ENCODE data around the gene GLCE. TPM values are rescaled to one million over a fixed set of nuclear protein-coding genes. Genes with fewer than 3 reads are reported as not detected.
"Not testable (repeated sequence)": the region's sequence is repeated elsewhere in the genome, so short reads cannot be mapped to it uniquely, and the experiment has no call there.

GLCE gene
- polyA plus RNA-seq, 1 experiment = 7.1 TPM

GRCh38 chr15:69290346-69291164, 130.1 kb downstream of the GLCE start:
- no peak overlapping the region for H3K4me3 ChIP-seq (ENCODE audit: low read depth, low read length)
- no peak for DNase-seq (ENCODE audit: low read depth)
- no peak for TF ChIP-seq CTCF (IDR thresholded peaks at IDR 0.05; ENCODE audit: insufficient read depth, low read depth, low read length)
- H3K27me3 ChIP-seq (ENCODE audit: control insufficient read depth, insufficient read depth, low read length) = peaks cover 1% of the 10 kb centered on the region; the same call in 1 of the 2 replicates
- CTCF ChIA-PET = interaction anchor here (1.8 kb wide), 1 partner anchor 231 kb away, joined by 4 read pairs; no protein-coding TSS in a partner anchor
- POLR2A ChIA-PET = no interaction called here
- no peaks in the 10 kb centered on the region for H3K36me3 ChIP-seq (ENCODE audit: control insufficient read depth, insufficient read depth, low read length)

GRCh38 chr15:69291651-69292050, 131.2 kb downstream of the GLCE start:
- H3K36me3 ChIP-seq (ENCODE audit: control insufficient read depth, insufficient read depth, low read length); H3K4me3 ChIP-seq (ENCODE audit: low read depth, low read length); DNase-seq (ENCODE audit: low read depth); POLR2A ChIA-PET; H3K27me3 ChIP-seq (ENCODE audit: control insufficient read depth, insufficient read depth, low read length); CTCF ChIA-PET: not testable (repeated sequence)

- CTCF ChIA-PET = interaction anchor here (1.1 kb wide), 1 partner anchor 11 kb away, joined by 3 read pairs; no protein-coding TSS in a partner anchor
- no peak for TF ChIP-seq CTCF (IDR thresholded peaks at IDR 0.05; ENCODE audit: insufficient read depth, low read depth, low read length)
- DNase-seq (ENCODE audit: low read depth) = no peak
- H3K36me3 ChIP-seq (ENCODE audit: control insufficient read depth, insufficient read depth, low read length) = no peaks in the 10 kb centered on the region
- peaks cover 6% of the 10 kb centered on the region for H3K27me3 ChIP-seq (ENCODE audit: control insufficient read depth, insufficient read depth, low read length)
- no peak overlapping the region for H3K4me3 ChIP-seq (ENCODE audit: low read depth, low read length)
- POLR2A ChIA-PET = no interaction called here
These were observed 132.5 kb downstream of the GLCE start for GRCh38 chr15:69292826-69293420.

GRCh38 chr15:69293741-69294615, 133.5 kb downstream of the GLCE start:
- H3K27me3 ChIP-seq (ENCODE audit: control insufficient read depth, insufficient read depth, low read length) = peaks cover 6% of the 10 kb centered on the region
- CTCF ChIA-PET = interaction anchor here (1.1 kb wide), 1 partner anchor 10 kb away, joined by 3 read pairs; no protein-coding TSS in a partner anchor
- no peak overlapping the region for H3K4me3 ChIP-seq (ENCODE audit: low read depth, low read length)
- no peak for TF ChIP-seq CTCF (IDR thresholded peaks at IDR 0.05; ENCODE audit: insufficient read depth, low read depth, low read length)
- no peaks in the 10 kb centered on the region for H3K36me3 ChIP-seq (ENCODE audit: control insufficient read depth, insufficient read depth, low read length)
- POLR2A ChIA-PET = no interaction called here
- DNase-seq (ENCODE audit: low read depth) = no peak

GRCh38 chr15:69296606-69297005, 136.2 kb downstream of the GLCE start:
- no peak for TF ChIP-seq CTCF (IDR thresholded peaks at IDR 0.05; ENCODE audit: insufficient read depth, low read depth, low read length)
- H3K4me3 ChIP-seq (ENCODE audit: low read depth, low read length) = no peak overlapping the region
- ChIA-PET POLR2A (no interaction called here), CTCF (no interaction called here)
- peaks cover 6% of the 10 kb centered on the region for H3K27me3 ChIP-seq (ENCODE audit: control insufficient read depth, insufficient read depth, low read length)
- no peaks in the 10 kb centered on the region for H3K36me3 ChIP-seq (ENCODE audit: control insufficient read depth, insufficient read depth, low read length)
- DNase-seq (ENCODE audit: low read depth) = no peak

Data from BJ (cell line).